SK-N-DZ (cell line): ENCODE data around the gene MED17.

Source experiments
- DNase-seq: peaks from one replicate; pipeline ENCODE4 v3.0.0-alpha.2; 2015; ENCODE audit warnings: low spot score

Gene MED17

GRCh38 chr11:93817426-93818348 is 33.6 kb downstream of the MED17 start:
- peak; percentile 33 for DNase-seq

GRCh38 chr11:93819966-93820695 is 36.0 kb downstream of the MED17 start:
- DNase-seq = no peak

GRCh38 chr11:93820847-93821246 is 36.8 kb downstream of the MED17 start:
- DNase-seq = no peak

GRCh38 chr11:93821617-93822016 is 37.5 kb downstream of the MED17 start:
- no peak for DNase-seq

GRCh38 chr11:93822359-93822758 is 38.3 kb downstream of the MED17 start:
- DNase-seq = no peak

- DNase-seq = no peak
Measured at GRCh38 chr11:93823210-93823609, 39.1 kb downstream of the MED17 start.

- DNase-seq = no peak
Measured at GRCh38 chr11:93827363-93827762, 43.3 kb downstream of the MED17 start.

- no peak for DNase-seq
Measured at GRCh38 chr11:93829598-93829997, 45.5 kb downstream of the MED17 start.

- DNase-seq = no peak
Measured at GRCh38 chr11:93831343-93832127, 47.5 kb downstream of the MED17 start.

GRCh38 chr11:93832780-93833179 is 48.7 kb downstream of the MED17 start:
- no peak for DNase-seq

- peak; percentile 52 for DNase-seq
Measured at GRCh38 chr11:93838967-93839366, 54.9 kb downstream of the MED17 start.

- DNase-seq = no peak
Measured at GRCh38 chr11:93840180-93840579, 56.1 kb downstream of the MED17 start.

GRCh38 chr11:93840981-93841380 is 56.9 kb downstream of the MED17 start:
- no peak for DNase-seq

- no peak for DNase-seq
Measured at GRCh38 chr11:93841446-93841845, 57.4 kb downstream of the MED17 start.

GRCh38 chr11:93842034-93842433 is 58.0 kb downstream of the MED17 start:
- DNase-seq = no peak

- no peak for DNase-seq
Measured at GRCh38 chr11:93842461-93842860, 58.4 kb downstream of the MED17 start.

GRCh38 chr11:93843906-93844305 is 59.8 kb downstream of the MED17 start:
- no peak for DNase-seq

- DNase-seq = no peak
Measured at GRCh38 chr11:93844568-93844967, 60.5 kb downstream of the MED17 start.

GRCh38 chr11:93845181-93846092 is 61.4 kb downstream of the MED17 start:
- DNase-seq = no peak

- DNase-seq = no peak
Measured at GRCh38 chr11:93846411-93846810, 62.3 kb downstream of the MED17 start.

GRCh38 chr11:93849201-93849600 is 65.1 kb downstream of the MED17 start:
- DNase-seq = no peak
